ENCODE measurements around the gene ARRDC4. TPM values are rescaled to one million over a fixed set of nuclear protein-coding genes. Genes with fewer than 3 reads are reported as not detected.

ARRDC4 gene
- total RNA-seq, 2 experiments from 2014 or later, result 3.5 TPM

- no peak for TF ChIP-seq CTCF (IDR thresholded peaks at IDR 0.05)
- no peaks in the 10 kb centered on the region for H3K27me3 ChIP-seq (ENCODE audit: control insufficient read depth in 1 of 2, insufficient read depth in 2 of 2, low read length in 2 of 2)
- ChIA-PET CTCF (no interaction called here), POLR2A (no interaction called here)
- ATAC-seq (ENCODE audit: poor library complexity) (no peak), DNase-seq (no peak)
- peaks cover 4% of the 10 kb centered on the region for H3K36me3 ChIP-seq (ENCODE audit: insufficient read depth, low read length)
- no peaks in the 10 kb centered on the region for H3K4me1 Mint-ChIP-seq (ENCODE audit: low read depth)
- H3K27ac ChIP-seq (ENCODE audit: low read depth in 1 of 2, low read length in 2 of 2), result no peak overlapping the region
- no peak overlapping the region for H3K4me3 Mint-ChIP-seq
- H3K9me3 ChIP-seq (ENCODE audit: control insufficient read depth in 1 of 2, insufficient read depth in 1 of 2, low read length in 2 of 2), result no peaks in the 10 kb centered on the region
- H3K4me1 ChIP-seq (ENCODE audit: insufficient read depth, low read length), result no peaks in the 10 kb centered on the region
- H3K36me3 Mint-ChIP-seq (ENCODE audit: low read depth), result peaks cover 31% of the 10 kb centered on the region
- H3K27ac Mint-ChIP-seq, result no peak overlapping the region
- H3K27me3 Mint-ChIP-seq, result no peaks in the 10 kb centered on the region
- H3K4me3 ChIP-seq (ENCODE audit: low read length), result no peak overlapping the region
- H3K9me3 Mint-ChIP-seq, result no peaks in the 10 kb centered on the region
- intact Hi-C loops (cut with DNase I, micrococcal nuclease), result no loop called here
Observed at GRCh38 chr15:97972366-97972765, 11.9 kb downstream of the ARRDC4 start.

DNA sequence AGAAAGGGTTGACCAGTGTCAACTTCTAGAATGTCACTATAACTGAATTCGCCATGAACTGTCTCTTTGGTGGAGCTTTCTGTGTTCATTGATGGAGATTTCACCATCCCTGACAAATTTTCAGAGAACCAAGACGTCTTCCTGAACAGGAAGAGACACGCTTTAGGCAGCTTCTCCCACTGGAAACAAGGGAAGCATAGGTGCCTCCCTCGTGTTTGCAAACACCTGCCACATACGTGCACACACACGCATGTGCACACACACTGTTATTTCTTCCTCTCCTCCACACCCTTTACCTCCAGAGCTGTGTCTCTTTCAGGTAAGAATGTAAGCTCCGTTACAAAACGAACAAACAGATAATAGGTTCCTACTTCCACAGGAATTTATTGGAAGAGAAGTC is 15.6 kb downstream of the ARRDC4 start:
- ChIA-PET CTCF (no interaction called here), POLR2A (interaction anchor here (0.9 kb wide), 1 partner anchor 16 kb away, joined by 3 read pairs; the partner anchor contains the start of gene ARRDC4)
- Mint-ChIP-seq H3K4me3 (no peak overlapping the region), H3K27ac (no peak overlapping the region), H3K27me3 (no peaks in the 10 kb centered on the region), H3K9me3 (no peaks in the 10 kb centered on the region), H3K36me3 (ENCODE audit: low read depth) (peaks cover 20% of the 10 kb centered on the region), H3K4me1 (ENCODE audit: low read depth) (peaks cover 9% of the 10 kb centered on the region)
- H3K4me3 ChIP-seq (ENCODE audit: low read length), result no peak overlapping the region
- ATAC-seq (ENCODE audit: poor library complexity) (no peak), DNase-seq (no peak)
- no peak for TF ChIP-seq CTCF (IDR thresholded peaks at IDR 0.05)
- H3K36me3 ChIP-seq (ENCODE audit: insufficient read depth, low read length), result peaks cover 4% of the 10 kb centered on the region
- H3K4me1 ChIP-seq (ENCODE audit: insufficient read depth, low read length), result peaks cover 10% of the 10 kb centered on the region
- no peak overlapping the region for H3K27ac ChIP-seq (ENCODE audit: low read depth in 1 of 2, low read length in 2 of 2)
- intact Hi-C loops (cut with DNase I, micrococcal nuclease), result no loop called here
- no peaks in the 10 kb centered on the region for H3K27me3 ChIP-seq (ENCODE audit: control insufficient read depth in 1 of 2, insufficient read depth in 2 of 2, low read length in 2 of 2)
- H3K9me3 ChIP-seq (ENCODE audit: control insufficient read depth in 1 of 2, insufficient read depth in 1 of 2, low read length in 2 of 2), result peaks cover 0 to 5% of the 10 kb centered on the region in 2 experiments

DNA sequence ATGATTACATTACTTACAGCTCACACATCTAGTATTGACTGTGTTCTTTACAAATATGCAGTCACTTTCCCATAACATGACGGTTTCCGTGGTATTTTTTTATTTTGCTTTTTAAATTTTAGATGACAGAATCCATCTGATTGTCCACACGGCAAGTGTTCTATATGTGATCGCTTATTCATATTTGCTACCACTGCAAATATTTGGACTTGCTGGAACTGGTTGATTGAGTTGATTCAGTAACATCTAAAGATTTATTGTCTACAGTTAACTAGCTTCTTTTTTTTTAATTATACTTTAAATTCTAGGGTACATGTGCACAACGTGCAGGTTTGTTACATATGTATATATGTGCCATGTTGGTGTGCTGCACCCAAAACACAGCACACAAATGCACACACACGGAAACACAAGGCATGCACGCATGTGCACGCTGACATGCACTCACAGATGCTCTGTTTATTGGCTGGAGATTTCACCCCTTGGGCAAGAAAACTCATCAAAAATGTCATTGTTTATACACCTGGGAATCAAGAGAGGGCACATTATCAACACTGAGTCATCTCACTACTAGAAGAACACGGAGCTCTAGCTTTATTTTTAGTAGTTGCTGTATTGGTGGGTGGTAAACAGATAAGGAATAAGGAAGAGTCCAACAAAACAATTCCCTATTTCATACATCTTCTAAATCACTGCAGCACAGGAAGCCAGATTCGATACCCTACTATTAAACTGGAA is 16.4 kb downstream of the ARRDC4 start:
- H3K27ac ChIP-seq (ENCODE audit: low read depth in 1 of 2, low read length in 2 of 2), result no peak overlapping the region
- POLR2A ChIA-PET, result interaction anchor here (0.9 to 1.3 kb wide), 2 partner anchors 17 kb away, joined by 3 to 6 read pairs; partner anchors contain the start of gene ARRDC4
- H3K4me3 Mint-ChIP-seq, result no peak overlapping the region
- H3K4me1 Mint-ChIP-seq (ENCODE audit: low read depth), result peaks cover 17% of the 10 kb centered on the region
- intact Hi-C loops (cut with DNase I, micrococcal nuclease), result no loop called here
- no peak overlapping the region for H3K4me3 ChIP-seq (ENCODE audit: low read length)
- H3K27me3 ChIP-seq (ENCODE audit: control insufficient read depth in 1 of 2, insufficient read depth in 2 of 2, low read length in 2 of 2), result no peaks in the 10 kb centered on the region
- H3K9me3 ChIP-seq (ENCODE audit: control insufficient read depth in 1 of 2, insufficient read depth in 1 of 2, low read length in 2 of 2), result peaks cover 0 to 11% of the 10 kb centered on the region in 2 experiments
- peaks cover 17% of the 10 kb centered on the region for H3K4me1 ChIP-seq (ENCODE audit: insufficient read depth, low read length)
- no peaks in the 10 kb centered on the region for H3K9me3 Mint-ChIP-seq
- DNase-seq (no peak), ATAC-seq (ENCODE audit: poor library complexity) (no peak)
- CTCF ChIA-PET, result no interaction called here
- no peaks in the 10 kb centered on the region for H3K27me3 Mint-ChIP-seq
- no peak overlapping the region for H3K27ac Mint-ChIP-seq
- no peaks in the 10 kb centered on the region for H3K36me3 ChIP-seq (ENCODE audit: insufficient read depth, low read length)
- H3K36me3 Mint-ChIP-seq (ENCODE audit: low read depth), result peaks cover 12% of the 10 kb centered on the region
- no peak for TF ChIP-seq CTCF (IDR thresholded peaks at IDR 0.05)
